GM12878 (cell line): ENCODE measurements around the gene TBX10. TPM values are rescaled to one million over a fixed set of nuclear protein-coding genes. Genes with fewer than 3 reads are reported as not detected.

Experiments used
- ATAC-seq: fragments of 200-7000 bp; cut with Tn5 transposase; 3 replicates; pipeline ENCODE4 v1.9.1; 2020; ENCODE audit warnings: mild to moderate bottlenecking, moderate library complexity
- BruUV-seq: library from RNA; stranded (reverse); fragments of 400-500 nt; replicated peaks from 2 replicates; lab custom pipeline; 2021; lab: Mats Ljungman, UMichigan
- CTCF ChIA-PET: fragments of 300-600 bp; sonication (Branson Sonifier 250); formaldehyde crosslinking; extraction: SDS; loops from one replicate; lab custom pipeline; 2021; ENCODE audit warnings: inconsistent platforms; lab: Yijun Ruan, JAX
- POLR2A ChIA-PET: fragments of 350-600 bp; formaldehyde crosslinking; extraction: SDS; loops from one replicate; lab custom pipeline; 2021; ENCODE audit warnings: inconsistent platforms; lab: Charles Lee
- RAD21 ChIA-PET: fragments of 300-600 bp; sonication (Branson Sonifier 250); formaldehyde crosslinking; loops from one replicate; lab custom pipeline; 2023; ENCODE audit warnings: antibody characterized with exemption; ENCODE audit not compliant: unreplicated experiment; lab: Charles Lee
- SMC1A ChIA-PET: fragments of 300-600 bp; sonication (Branson Sonifier 250); formaldehyde crosslinking; loops from one replicate; lab custom pipeline; 2023; ENCODE audit not compliant: unreplicated experiment, uncharacterized antibody; lab: Charles Lee
- DNase-seq: peaks from one replicate; pipeline ENCODE4 v3.0.0-alpha.2; 2011; ENCODE audit warnings: low read depth, low spot score
- FAIRE-seq: peaks from 3 replicates; lab custom pipeline; 2011; peaks lifted over from hg19 to GRCh38; lab: Jason Lieb, UNC
- H2AFZ ChIP-seq: 2 replicates; pipeline ENCODE4 v1.6.0; 2011; ENCODE audit warnings: low read depth, low read length, control low read depth; ENCODE audit not compliant: control insufficient read depth
- H3K27ac ChIP-seq: 2 replicates; pipeline ENCODE4 v1.5.1; 2011; ENCODE audit warnings: control low read depth; ENCODE audit not compliant: control insufficient read depth, insufficient read depth
- H3K27me3 ChIP-seq, 2 experiments: replicated peaks in 1 of 2; 2 replicates each; pipeline versions ENCODE4 v1.6.0 to v1.6.1; 2011; ENCODE audit warnings: low read length in 1 of 2; ENCODE audit not compliant: control insufficient read depth in 2 of 2, insufficient read depth in 2 of 2
- H3K36me3 ChIP-seq, 2 experiments: 2 replicates each; pipeline ENCODE4 v1.5.1; 2011; ENCODE audit warnings: low read length in 1 of 2; ENCODE audit not compliant: control insufficient read depth in 2 of 2, insufficient read depth in 2 of 2
- H3K4me1 ChIP-seq: 2 replicates; pipeline ENCODE4 v1.6.1; 2011; ENCODE audit warnings: mild to moderate bottlenecking, low read length, moderate library complexity, mixed read lengths; ENCODE audit not compliant: control insufficient read depth, insufficient read depth
- H3K4me2 ChIP-seq: 2 replicates; pipeline ENCODE4 v1.6.0; 2011; ENCODE audit warnings: control low read depth; ENCODE audit not compliant: control insufficient read depth, insufficient read depth
- H3K4me3 ChIP-seq: fragments of 200-600 bp; sonication (generic); 2 replicates; pipeline ENCODE4 v1.5.1; 2016
- H3K79me2 ChIP-seq: 2 replicates; pipeline ENCODE4 v1.6.0; 2011; ENCODE audit warnings: low read length; ENCODE audit not compliant: control insufficient read depth, insufficient read depth
- H3K9ac ChIP-seq: 2 replicates; pipeline ENCODE4 v1.8.0; 2011; ENCODE audit warnings: low read length, control low read depth, mixed read lengths; ENCODE audit not compliant: control insufficient read depth, insufficient read depth
- H3K9me3 ChIP-seq: replicated peaks from 3 replicates; pipeline ENCODE4 v1.5.1; 2011; ENCODE audit warnings: mild to moderate bottlenecking, low read length; ENCODE audit not compliant: control insufficient read depth, insufficient read depth
- H4K20me1 ChIP-seq: 2 replicates; pipeline ENCODE4 v1.6.0; 2011; ENCODE audit not compliant: control insufficient read depth, insufficient read depth
- ATF7 ChIP-seq: fragments of 450-650 bp; IDR thresholded peaks from 2 replicates; pipeline ENCODE4 v1.6.1; 2016; ENCODE audit warnings: low read depth, mild to moderate bottlenecking
- BCL3 ChIP-seq: IDR thresholded peaks from 2 replicates; pipeline ENCODE4 v1.6.1; 2011; ENCODE audit warnings: borderline replicate concordance, low read depth, mild to moderate bottlenecking, moderate library complexity, low read length; ENCODE audit not compliant: insufficient read depth, poor library complexity, severe bottlenecking
- DPF2 ChIP-seq: fragments of 450-650 bp; IDR thresholded peaks from 2 replicates; pipeline ENCODE4 v1.6.1; 2017; ENCODE audit warnings: mild to moderate bottlenecking
- ESRRA ChIP-seq: IDR thresholded peaks from 2 replicates; pipeline ENCODE4 v1.6.1; 2012; ENCODE audit warnings: mild to moderate bottlenecking, low read length, improper control_type of control experiment
- GATAD2B ChIP-seq: fragments of 450-650 bp; conservative IDR thresholded peaks from 2 replicates; pipeline ENCODE4 v1.6.1; 2017; ENCODE audit warnings: low read depth, mild to moderate bottlenecking, moderate library complexity
- JUND ChIP-seq: IDR thresholded peaks from 2 replicates; pipeline ENCODE4 v1.6.1; 2012; ENCODE audit warnings: low read depth, mild to moderate bottlenecking, low read length, improper control_type of control experiment, moderate library complexity
- MAX ChIP-seq: IDR thresholded peaks from 2 replicates; pipeline ENCODE4 v1.6.1; 2012; ENCODE audit warnings: low read depth, low read length, improper control_type of control experiment
- MLLT1 ChIP-seq: fragments of 450-650 bp; IDR thresholded peaks from 2 replicates; pipeline ENCODE4 v1.6.1; 2016; ENCODE audit warnings: mild to moderate bottlenecking
- POU2F2 ChIP-seq: IDR thresholded peaks from 3 replicates; pipeline ENCODE4 v1.6.1; 2011; ENCODE audit warnings: low read depth, mild to moderate bottlenecking, low read length, borderline replicate concordance
- RCOR1 ChIP-seq: conservative IDR thresholded peaks from 2 replicates; pipeline ENCODE4 v1.6.1; 2012; ENCODE audit warnings: low read depth, low read length, improper control_type of control experiment
- SPI1 ChIP-seq: IDR thresholded peaks from 2 replicates; pipeline ENCODE4 v1.6.1; 2011; ENCODE audit warnings: low read depth, mild to moderate bottlenecking, low read length, moderate library complexity, borderline replicate concordance; ENCODE audit not compliant: insufficient read depth
- YBX1 ChIP-seq: fragments of 450-650 bp; IDR thresholded peaks from 2 replicates; pipeline ENCODE4 v1.6.1; 2016; ENCODE audit warnings: antibody characterized with exemption
- YY1 ChIP-seq: IDR thresholded peaks from 2 replicates; pipeline ENCODE4 v1.6.1; 2011; ENCODE audit warnings: low read depth, mild to moderate bottlenecking, low read length
- ZNF384 ChIP-seq: IDR thresholded peaks from 2 replicates; pipeline ENCODE4 v1.6.1; 2012; ENCODE audit warnings: low read depth, mild to moderate bottlenecking, low read length, improper control_type of control experiment, borderline replicate concordance
- WGBS: methylation state at CpG from one replicate; pipeline ENCODE4 v1.1.6; 2016; ENCODE audit warnings: low lambda C conversion rate; ENCODE audit not compliant: insufficient replicate concordance, insufficient coverage; ENCODE audit errors: missing lambda C conversion rate; 5-methylcytosine and 5-hydroxymethylcytosine counted together
- in situ Hi-C: fragments of 300-500 bp; cut with MboI; formaldehyde crosslinking; loops from 9 replicates; pipeline ENCODE4 v1.14.3; 2018; ENCODE audit warnings: mixed read lengths
- intact Hi-C: fragments of 100-400 bp; cut with micrococcal nuclease; formaldehyde crosslinking; loops from one replicate; pipeline ENCODE4 v1.14.2; 2022; ENCODE audit not compliant: unreplicated experiment
- polyA plus RNA-seq, 11 experiments: library from polyadenylated mRNA; depleted of rRNA in 4 of 11; unstranded in 6 of 11; stranded (reverse) in 5 of 11; fragments of >200 nt; fragmentation: Nextera tagmentation in 4 of 11; fragmentation: Illumina TruSeq in 1 of 11; extraction: Ambion mirVana in 4 of 11; extraction: Trizol in 1 of 11; gene quantifications; 1 replicate in 1 of 11; 2 replicates in 10 of 11; pipeline versions ENCODE4 v1.2.1 to v1.2.3, GENCODE V29; 2011 to 2016; ENCODE audit warnings: inconsistent platforms in 2 of 11, missing spikeins in 2 of 11, low read depth in 1 of 11
- total RNA-seq, 4 experiments: library from RNA; depleted of rRNA in 3 of 4; stranded (reverse); fragments of >200 nt in 3 of 4; fragmentation: Illumina TruSeq in 1 of 4; extraction: Trizol in 1 of 4; gene quantifications; 2 replicates each; pipeline versions ENCODE4 v1.2.1 to v1.2.3, GENCODE V29; 2013 to 2021
- TF ChIP-seq, protein P1 (sequence below): fragments of 450-650 bp; IDR thresholded peaks from 2 replicates; pipeline ENCODE4 v1.6.1; 2018; ENCODE audit warnings: mild to moderate bottlenecking, low read depth, moderate library complexity; ENCODE audit not compliant: partially characterized antibody
- TF ChIP-seq, protein P2 (sequence below): IDR thresholded peaks from 2 replicates; pipeline ENCODE4 v1.6.1; 2012; ENCODE audit warnings: low read depth, low read length, improper control_type of control experiment

Gene TBX10
- total and polyA plus RNA-seq, 10 of the 15 experiments (the other 5 are each of a cell fraction or from before 2014, with no cell fraction given), result 0.10 to 0.44 (median 0.20) TPM; not detected in 4

GRCh38 chr11:67632982-67633755 lies 6.4 kb downstream of the TBX10 start:
- ChIA-PET POLR2A (no interaction called here), RAD21 (interaction anchor here (0.6 kb wide), 1 partner anchor 270 kb away, joined by 3 read pairs; no protein-coding TSS in a partner anchor), CTCF (interaction anchor here (1.2 to 2.0 kb wide), 3 partner anchors 11 to 26 kb away, joined by 4 to 12 read pairs (median 5); partner anchors contain the start of gene ACY3), SMC1A (interaction anchor here (0.8 to 1.1 kb wide), 2 partner anchors 12 to 24 kb away, joined by 3 to 4 read pairs; no protein-coding TSS in a partner anchor)
- intact Hi-C loops (no loop called here), in situ Hi-C loops (no loop called here)
- no peak overlapping the region for H3K27ac ChIP-seq
- no peak for FAIRE-seq
- H3K79me2 ChIP-seq, result no peaks in the 10 kb centered on the region
- H3K27me3 ChIP-seq, result no peaks in the 10 kb centered on the region
- H4K20me1 ChIP-seq, result no peaks in the 10 kb centered on the region
- no peak for DNase-seq
- no peak overlapping the region for H3K4me3 ChIP-seq
- H3K9me3 ChIP-seq, result no peaks in the 10 kb centered on the region
- no peaks in the 10 kb centered on the region for H3K36me3 ChIP-seq
- H3K9ac ChIP-seq, result no peak overlapping the region
- peaks cover 21% of the 10 kb centered on the region for H3K4me1 ChIP-seq
- H3K4me2 ChIP-seq, result no peak overlapping the region
- no peak for ATAC-seq
- BruUV-seq, result no TSS peak
- 72% methylated on average over 30 of the region's 30 CpGs for WGBS
- no peak overlapping the region for H2AFZ ChIP-seq
- TF ChIP-seq, protein P1, sequence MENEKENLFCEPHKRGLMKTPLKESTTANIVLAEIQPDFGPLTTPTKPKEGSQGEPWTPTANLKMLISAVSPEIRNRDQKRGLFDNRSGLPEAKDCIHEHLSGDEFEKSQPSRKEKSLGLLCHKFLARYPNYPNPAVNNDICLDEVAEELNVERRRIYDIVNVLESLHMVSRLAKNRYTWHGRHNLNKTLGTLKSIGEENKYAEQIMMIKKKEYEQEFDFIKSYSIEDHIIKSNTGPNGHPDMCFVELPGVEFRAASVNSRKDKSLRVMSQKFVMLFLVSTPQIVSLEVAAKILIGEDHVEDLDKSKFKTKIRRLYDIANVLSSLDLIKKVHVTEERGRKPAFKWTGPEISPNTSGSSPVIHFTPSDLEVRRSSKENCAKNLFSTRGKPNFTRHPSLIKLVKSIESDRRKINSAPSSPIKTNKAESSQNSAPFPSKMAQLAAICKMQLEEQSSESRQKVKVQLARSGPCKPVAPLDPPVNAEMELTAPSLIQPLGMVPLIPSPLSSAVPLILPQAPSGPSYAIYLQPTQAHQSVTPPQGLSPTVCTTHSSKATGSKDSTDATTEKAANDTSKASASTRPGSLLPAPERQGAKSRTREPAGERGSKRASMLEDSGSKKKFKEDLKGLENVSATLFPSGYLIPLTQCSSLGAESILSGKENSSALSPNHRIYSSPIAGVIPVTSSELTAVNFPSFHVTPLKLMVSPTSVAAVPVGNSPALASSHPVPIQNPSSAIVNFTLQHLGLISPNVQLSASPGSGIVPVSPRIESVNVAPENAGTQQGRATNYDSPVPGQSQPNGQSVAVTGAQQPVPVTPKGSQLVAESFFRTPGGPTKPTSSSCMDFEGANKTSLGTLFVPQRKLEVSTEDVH, result no peak
- TF ChIP-seq JUND (no peak), BCL3 (no peak), SPI1 (no peak), ATF7 (no peak), YY1 (no peak), DPF2 (no peak), ZNF384 (no peak), RCOR1 (no peak), MAX (no peak), MLLT1 (no peak), GATAD2B (no peak), YBX1 (no peak), POU2F2 (no peak), ESRRA (no peak)
- TF ChIP-seq, protein P2, sequence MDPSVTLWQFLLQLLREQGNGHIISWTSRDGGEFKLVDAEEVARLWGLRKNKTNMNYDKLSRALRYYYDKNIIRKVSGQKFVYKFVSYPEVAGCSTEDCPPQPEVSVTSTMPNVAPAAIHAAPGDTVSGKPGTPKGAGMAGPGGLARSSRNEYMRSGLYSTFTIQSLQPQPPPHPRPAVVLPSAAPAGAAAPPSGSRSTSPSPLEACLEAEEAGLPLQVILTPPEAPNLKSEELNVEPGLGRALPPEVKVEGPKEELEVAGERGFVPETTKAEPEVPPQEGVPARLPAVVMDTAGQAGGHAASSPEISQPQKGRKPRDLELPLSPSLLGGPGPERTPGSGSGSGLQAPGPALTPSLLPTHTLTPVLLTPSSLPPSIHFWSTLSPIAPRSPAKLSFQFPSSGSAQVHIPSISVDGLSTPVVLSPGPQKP, result no peak
